K562 (cell line): ENCODE measurements around the gene PQBP1. TPM values are rescaled to one million over a fixed set of nuclear protein-coding genes. Genes with fewer than 3 reads are reported as not detected.

Source experiments
- ATAC-seq: fragments of 200-7000 bp; cut with Tn5 transposase; 3 replicates; pipeline ENCODE4 v1.9.1; 2020; ENCODE audit warnings: moderate library complexity
- Bru-seq: library from RNA; stranded (reverse); fragments of 400-500 nt; gene quantifications from one replicate; lab custom pipeline; 2021; lab: Mats Ljungman, UMichigan
- BruChase-seq, 2 experiments: library from RNA; stranded (reverse); fragments of 400-500 nt; gene quantifications; one replicate each; lab custom pipeline; 2021; lab: Mats Ljungman, UMichigan
- BruUV-seq: library from RNA; stranded (reverse); fragments of 400-500 nt; replicated peaks from 2 replicates; lab custom pipeline; 2021; lab: Mats Ljungman, UMichigan
- CTCF ChIA-PET: fragments of 300-600 bp; formaldehyde crosslinking; extraction: SDS; loops from one replicate; lab custom pipeline; 2021; ENCODE audit warnings: low intra/inter-chr PET ratio; lab: Yijun Ruan, JAX
- POLR2A ChIA-PET: fragments of 300-600, 350-650 bp; sonication (Branson Sonifier 250); formaldehyde crosslinking; extraction: SDS; loops from one replicate; lab custom pipeline; 2021; ENCODE audit warnings: antibody characterized with exemption, inconsistent platforms; lab: Yijun Ruan, JAX
- DNase-seq, 4 experiments: peaks; one replicate each; pipeline versions ENCODE4 v3.0.0 to v3.0.0-alpha.2; 2011 to 2018; ENCODE audit warnings: low spot score in 3 of 4, mixed read lengths in 3 of 4; ENCODE audit errors: extremely low read depth in 1 of 4
- FAIRE-seq: peaks from 2 replicates; lab custom pipeline; 2011; peaks lifted over from hg19 to GRCh38; lab: Jason Lieb, UNC
- H2AFZ ChIP-seq: 2 replicates; pipeline ENCODE4 v1.6.0; 2011; ENCODE audit warnings: low read depth, low read length, control low read depth, inconsistent platforms
- H3K27ac ChIP-seq: fragments of 200-600 bp; 3 replicates; pipeline ENCODE4 v1.8.0; 2011; ENCODE audit warnings: low read depth, mild to moderate bottlenecking, control low read depth, inconsistent platforms, low read length, moderate library complexity, mixed read lengths; ENCODE audit errors: extremely low read depth
- H3K27me3 ChIP-seq, 2 experiments: fragments of 300-600 bp in 1 of 2; 2 replicates in 1 of 2; 3 replicates in 1 of 2; pipeline versions ENCODE4 v1.6.0 to v1.8.0; 2011; ENCODE audit warnings: inconsistent platforms in 2 of 2, low read length in 2 of 2, mild to moderate bottlenecking in 1 of 2, mixed read lengths in 1 of 2, moderate library complexity in 1 of 2; ENCODE audit not compliant: control insufficient read depth in 2 of 2, insufficient read depth in 2 of 2
- H3K36me3 ChIP-seq: fragments of 300-600 bp; 3 replicates; pipeline ENCODE4 v1.8.0; 2011; ENCODE audit warnings: mild to moderate bottlenecking, low read length, inconsistent platforms; ENCODE audit not compliant: control insufficient read depth, insufficient read depth
- H3K4me1 ChIP-seq, 2 experiments: fragments of 200-600 bp in 1 of 2; replicated peaks in 1 of 2; 2 replicates in 1 of 2; 3 replicates in 1 of 2; pipeline versions ENCODE4 v1.5.1 to v1.8.0; 2011; ENCODE audit warnings: inconsistent platforms in 2 of 2, low read length in 2 of 2, mild to moderate bottlenecking in 1 of 2, mixed read lengths in 1 of 2, moderate library complexity in 1 of 2; ENCODE audit not compliant: control insufficient read depth in 2 of 2, insufficient read depth in 2 of 2
- H3K4me2 ChIP-seq: 2 replicates; pipeline ENCODE4 v1.6.1; 2011; ENCODE audit warnings: low read length, control low read depth, inconsistent platforms, mixed read lengths; ENCODE audit not compliant: insufficient read depth
- H3K4me3 ChIP-seq: fragments of 200-600 bp; sonication (generic), shearing (Covaris generic); 2 replicates; pipeline ENCODE4 v1.5.1; 2016; ENCODE audit warnings: control low read depth, inconsistent platforms
- H3K79me2 ChIP-seq: fragments of 200-600 bp; 3 replicates; pipeline ENCODE4 v1.8.0; 2011; ENCODE audit warnings: low read length, inconsistent platforms; ENCODE audit not compliant: control insufficient read depth, insufficient read depth
- H3K9ac ChIP-seq, 2 experiments: 2 replicates each; pipeline versions ENCODE4 v1.6.0 to v1.6.1; 2011; ENCODE audit warnings: low read depth in 2 of 2, low read length in 2 of 2, control low read depth in 1 of 2, inconsistent platforms in 1 of 2, mild to moderate bottlenecking in 1 of 2, mixed read lengths in 1 of 2; ENCODE audit not compliant: insufficient read depth in 1 of 2
- H3K9me1 ChIP-seq: one replicate; pipeline ENCODE4 v1.6.0; 2011; ENCODE audit warnings: inconsistent platforms, mild to moderate bottlenecking, low read length, moderate library complexity; ENCODE audit not compliant: control insufficient read depth, insufficient read depth
- H3K9me3 ChIP-seq: replicated peaks from 2 replicates; pipeline ENCODE4 v1.5.1; 2011; ENCODE audit warnings: low read depth, low read length, inconsistent platforms; ENCODE audit not compliant: control insufficient read depth, insufficient read depth
- H4K20me1 ChIP-seq: replicated peaks from 2 replicates; pipeline ENCODE4 v1.6.1; 2011; ENCODE audit warnings: low read length, inconsistent platforms, mixed read lengths; ENCODE audit not compliant: control insufficient read depth, insufficient read depth
- MCM2 ChIP-seq: fragments of 450-650 bp; IDR thresholded peaks from 2 replicates; pipeline ENCODE4 v1.6.1; 2017; ENCODE audit warnings: low read depth, mild to moderate bottlenecking
- MYBL2 ChIP-seq, 2 experiments: fragments of 450-650 bp in 1 of 2; sonication (generic) in 1 of 2; formaldehyde crosslinking in 1 of 2; IDR thresholded peaks; 2 replicates each; pipeline versions ENCODE4 v1.6.1 to v1.8.1; 2017 to 2022; ENCODE audit warnings: borderline replicate concordance in 1 of 2, inconsistent platforms in 1 of 2, low read depth in 1 of 2, mild to moderate bottlenecking in 1 of 2, missing genetic modification reagents in 1 of 2, moderate library complexity in 1 of 2
- PPARD ChIP-seq: fragments of 250-450 bp; sonication (Bioruptor Pico); IDR thresholded peaks from 2 replicates; pipeline ENCODE4 v1.8.0; 2022; ENCODE audit warnings: inconsistent platforms, mild to moderate bottlenecking, moderate library complexity
- RFX7 ChIP-seq: fragments of 250-450 bp; sonication (Bioruptor Pico); IDR thresholded peaks from 2 replicates; pipeline ENCODE4 v1.5.1; 2021; ENCODE audit warnings: mild to moderate bottlenecking
- WHSC1 ChIP-seq: IDR thresholded peaks from one replicate; pipeline ENCODE4 v1.6.1; 2012; ENCODE audit warnings: low read length, control low read depth, inconsistent platforms
- XRCC4 ChIP-seq: IDR thresholded peaks from one replicate; pipeline ENCODE4 v1.6.1; 2011; ENCODE audit not compliant: insufficient read depth, insufficient read length; ENCODE audit errors: extremely low read depth
- ZNF124 ChIP-seq: sonication (generic); formaldehyde crosslinking; IDR thresholded peaks from 2 replicates; pipeline ENCODE4 v1.8.1; 2022; ENCODE audit warnings: missing genetic modification reagents
- WGBS: fragments of 100-300 bp; shearing (Covaris generic); methylation state at CpG from one replicate; pipeline ENCODE4 v1.1.6; 2016; ENCODE audit warnings: low coverage, mixed read lengths; ENCODE audit not compliant: insufficient coverage; ENCODE audit errors: missing lambda C conversion rate; 5-methylcytosine and 5-hydroxymethylcytosine counted together
- in situ Hi-C: fragments of 300-500 bp; cut with MboI; formaldehyde crosslinking; loops from 4 replicates; pipeline ENCODE4 v1.15.0; 2018; ENCODE audit warnings: inconsistent platforms, mixed read lengths
- intact Hi-C: fragments of 100-400 bp; cut with micrococcal nuclease; formaldehyde crosslinking; loops from 2 replicates; pipeline ENCODE4 v1.14.2; 2022
- long read RNA-seq, 3 experiments: library from polyadenylated mRNA in 2 of 3; library from RNA in 1 of 3; unstranded in 2 of 3; stranded (forward) in 1 of 3; transcript quantifications; one replicate each; pipeline ENCODE4 v2.0.0, GENCODE V29; 2019 to 2022
- polyA minus RNA-seq, 3 experiments: library from RNA; depleted of rRNA, polyadenylated mRNA; stranded (reverse); fragments of >200 nt; gene quantifications; 2 replicates each; pipeline ENCODE4 v1.2.3, GENCODE V29; 2011
- polyA plus RNA-seq, 8 experiments: library from polyadenylated mRNA; depleted of rRNA in 4 of 8; stranded (reverse) in 5 of 8; unstranded in 3 of 8; fragments of >200 nt; fragmentation: Nextera tagmentation in 2 of 8; fragmentation: Illumina TruSeq in 1 of 8; extraction: Ambion mirVana in 2 of 8; extraction: Trizol in 1 of 8; gene quantifications; 2 replicates each; pipeline versions ENCODE4 v1.2.1 to v1.2.3, GENCODE V29; 2011 to 2014; ENCODE audit warnings: inconsistent platforms in 1 of 8, missing spikeins in 1 of 8
- total RNA-seq, 7 experiments: library from RNA; depleted of rRNA in 6 of 7; stranded (reverse); fragments of >200 nt in 6 of 7; fragmentation: Illumina TruSeq in 2 of 7; extraction: Trizol in 2 of 7; gene quantifications; 2 replicates each; pipeline versions ENCODE4 v1.2.1 to v1.2.3, GENCODE V29; 2011 to 2021; ENCODE audit warnings: low replicate concordance in 1 of 7
- TF ChIP-seq, protein P1 (sequence below): sonication (generic); formaldehyde crosslinking; IDR thresholded peaks from 2 replicates; pipeline ENCODE4 v1.8.1; 2023; ENCODE audit warnings: mild to moderate bottlenecking, missing genetic modification reagents

PQBP1 gene, protein sequence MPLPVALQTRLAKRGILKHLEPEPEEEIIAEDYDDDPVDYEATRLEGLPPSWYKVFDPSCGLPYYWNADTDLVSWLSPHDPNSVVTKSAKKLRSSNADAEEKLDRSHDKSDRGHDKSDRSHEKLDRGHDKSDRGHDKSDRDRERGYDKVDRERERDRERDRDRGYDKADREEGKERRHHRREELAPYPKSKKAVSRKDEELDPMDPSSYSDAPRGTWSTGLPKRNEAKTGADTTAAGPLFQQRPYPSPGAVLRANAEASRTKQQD
- total RNA-seq (2011; cell fraction: chromatin; rRNA removed; ENCODE audit: low replicate concordance) = 76.7 and 135 TPM in 2 replicates
- total RNA-seq (2011; cell fraction: nucleolus; rRNA removed) = 111 and 112 TPM in 2 replicates
- total RNA-seq (2011; cell fraction: nucleoplasm; rRNA removed) = 85.1 and 93.2 TPM in 2 replicates
- total RNA-seq (2014; rRNA removed) (255 and 262 TPM in 2 replicates), total RNA-seq (2014; rRNA removed; fragmentation: Illumina TruSeq; extraction: Trizol) (64.7 and 75.4 TPM in 2 replicates), total RNA-seq (2015; rRNA removed; fragmentation: Illumina TruSeq; extraction: Trizol) (112 and 113 TPM in 2 replicates), total RNA-seq (2021) (182 and 197 TPM in 2 replicates), polyA plus RNA-seq (2011; rRNA removed) (72.8 and 81.5 TPM in 2 replicates), polyA plus RNA-seq (2014; fragmentation: Illumina TruSeq; extraction: Trizol) (227 and 228 TPM in 2 replicates), polyA plus RNA-seq (2014; fragmentation: Nextera tagmentation; extraction: Ambion mirVana) (10 to 100 TPM; 41.3 to 77.0 TPM), polyA plus RNA-seq (2014; rRNA removed) (172 and 186 TPM in 2 replicates), polyA minus RNA-seq (2011; rRNA and poly(A)+ RNA removed) (50.6 and 77.1 TPM in 2 replicates), Bru-seq, nascent RNA (percentile 87 among the genes with signal in this experiment), BruChase-seq, experiment 1, labeled RNA remaining after a 2-hour chase (percentile 81 among the genes with signal in this experiment), BruChase-seq, experiment 2, labeled RNA remaining after a 6-hour chase (percentile 82 among the genes with signal in this experiment)
- polyA plus RNA-seq (2011; cell fraction: cytosol; rRNA removed) = 93.1 and 155 TPM in 2 replicates
- 195 and 239 TPM in 2 replicates for polyA plus RNA-seq (2011; cell fraction: nucleus; rRNA removed)
- polyA plus RNA-seq (2012) = 178 and 226 TPM in 2 replicates
- 89.3 and 96.8 TPM in 2 replicates for polyA minus RNA-seq (2011; cell fraction: cytosol; rRNA and poly(A)+ RNA removed)
- 30.7 and 37.7 TPM in 2 replicates for polyA minus RNA-seq (2011; cell fraction: nucleus; rRNA and poly(A)+ RNA removed)
- long read RNA-seq, experiment 1, transcript PQBP1-204 (6 exons, 760 nt) = minor isoform, 9 of 287 reads
- long read RNA-seq, experiment 1, transcript PQBP1-207 (7 exons, 1,020 nt) = major isoform, 97 of 287 reads
- long read RNA-seq, experiment 1, transcript PQBP1-216 (7 exons, 938 nt) = minor isoform, 51 of 287 reads
- long read RNA-seq, experiment 1, transcript PQBP1-203 (7 exons, 1,056 nt) = minor isoform, 23 of 287 reads
- long read RNA-seq, experiment 1, partial matches to known transcripts = 54 of 287 reads
- long read RNA-seq, experiment 1, other reads (novel, unspliced or antisense) = 40 of 287 reads
- long read RNA-seq, experiment 2, transcript PQBP1-204 (6 exons, 760 nt) = minor isoform, 6 of 164 reads
- long read RNA-seq, experiment 2, transcript PQBP1-207 (7 exons, 1,020 nt) = major isoform, 42 of 164 reads
- long read RNA-seq, experiment 2, transcript PQBP1-216 (7 exons, 938 nt) = minor isoform, 25 of 164 reads
- long read RNA-seq, experiment 2, transcript PQBP1-203 (7 exons, 1,056 nt) = minor isoform, 7 of 164 reads
- long read RNA-seq, experiment 2, partial matches to known transcripts = 42 of 164 reads
- long read RNA-seq, experiment 2, other reads (novel, unspliced or antisense) = 29 of 164 reads
- long read RNA-seq, experiment 3, transcript PQBP1-203 (7 exons, 1,056 nt) = minor isoform, 19 of 230 reads
- long read RNA-seq, experiment 3, transcript PQBP1-214 (6 exons, 1,428 nt) = minor isoform, 8 of 230 reads
- long read RNA-seq, experiment 3, transcript PQBP1-207 (7 exons, 1,020 nt) = major isoform, 81 of 230 reads
- long read RNA-seq, experiment 3, transcript PQBP1-216 (7 exons, 938 nt) = minor isoform, 72 of 230 reads
- long read RNA-seq, experiment 3, partial matches to known transcripts = 5 of 230 reads
- long read RNA-seq, experiment 3, other reads (novel, unspliced or antisense) = 32 of 230 reads

DNA sequence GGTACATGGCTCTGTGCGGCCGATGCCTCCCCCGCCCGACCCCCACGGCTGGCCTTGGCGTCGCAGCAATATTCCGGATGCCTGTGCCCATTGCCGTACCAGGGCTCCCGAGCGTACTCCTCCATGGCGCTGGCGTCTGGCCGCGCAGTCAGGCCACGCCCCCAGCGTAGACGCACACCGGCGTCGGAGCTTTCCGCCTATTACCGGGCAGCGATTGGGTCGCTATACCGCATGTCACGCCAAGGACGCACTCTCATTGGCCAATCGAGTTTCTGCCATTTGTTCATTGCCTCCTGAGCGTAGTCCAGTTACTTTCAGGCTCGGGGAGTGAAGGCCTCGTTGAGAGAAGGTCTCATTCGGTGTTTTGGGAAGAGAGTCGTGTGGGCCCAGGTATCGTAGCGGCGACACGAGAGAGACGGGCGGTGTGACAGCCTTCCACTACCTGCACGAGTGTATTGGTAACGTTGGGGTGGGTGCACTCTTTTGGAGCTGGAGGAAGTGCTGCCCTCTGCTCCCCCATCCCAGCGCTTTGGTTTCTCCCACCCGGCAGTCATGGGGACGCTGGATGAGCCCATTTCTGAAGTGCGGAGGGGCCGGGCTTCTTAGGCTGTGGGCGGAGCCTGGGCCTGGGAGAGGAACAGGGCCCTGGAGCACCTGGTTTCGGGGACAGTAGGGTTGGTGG, at the start of gene PQBP1, which contains the start of gene TIMM17B:
Gene PQBP1 (plus strand): TSS at position 306 of the 682 bp plus-strand sequence. CDS start 580 bp downstream, outside the sequence.
Gene TIMM17B (minus strand): TSS at position 144 of the 682 bp plus-strand sequence. CDS start 19 bp downstream, at position 125.
- no TSS peak for BruUV-seq
- Histone ChIP-seq H2AFZ (peak within 1 kb of the TSS; percentile 89), H3K27ac (peak within 1 kb of the TSS; percentile 97), H3K9ac (peak within 1 kb of the TSS; percentile 90 to 95), H3K4me1 (peaks cover 11 to 20% of the 10 kb centered on the region in 2 experiments; a peak in 4 of 5 replicates), H3K27me3 (no peaks in the 10 kb centered on the region), H3K4me2 (peak within 1 kb of the TSS; percentile 85), H3K4me3 (peak within 1 kb of the TSS; percentile 72), H3K9me3 (no peaks in the 10 kb centered on the region), H4K20me1 (peaks cover 7% of the 10 kb centered on the region; the same call in 1 of the 2 replicates), H3K9me1 (no peaks in the 10 kb centered on the region), H3K36me3 (peaks cover 68% of the 10 kb centered on the region), H3K79me2 (peaks cover 61% of the 10 kb centered on the region)
- in situ Hi-C loops = no loop called here
- CTCF ChIA-PET = no interaction called here
- 2% methylated on average over 40 of the region's 49 CpGs for WGBS
- FAIRE-seq = peak; percentile 99
- ATAC-seq = peak; percentile 93
- DNase-seq = peak; percentile 78 to 96 (median 86)
- intact Hi-C loops = loop anchor here (5.0 kb wide), 5 partner anchors 35 to 250 kb away; partner anchors contain the start of genes GLOD5 and HDAC6
- POLR2A ChIA-PET = interaction anchor here (0.6 to 2.2 kb wide), 12 partner anchors 9 to 214 kb away, joined by 3 to 13 read pairs (median 4); partner anchors contain the start of gene SLC35A2
- TF ChIP-seq ZNF124 (no peak), WHSC1 (no peak), RFX7 (CRISPR knock-in tag) (no peak), MYBL2 (IDR thresholded peaks at IDR 0.05; ENCODE audit: low read depth) (no peak), MYBL2 (CRISPR knock-in tag; IDR thresholded peaks at IDR 0.05; ENCODE audit: borderline replicate concordance) (no peak), PPARD (CRISPR knock-in tag) (no peak), XRCC4 (no peak), MCM2 (no peak)
- TF ChIP-seq, protein P1, sequence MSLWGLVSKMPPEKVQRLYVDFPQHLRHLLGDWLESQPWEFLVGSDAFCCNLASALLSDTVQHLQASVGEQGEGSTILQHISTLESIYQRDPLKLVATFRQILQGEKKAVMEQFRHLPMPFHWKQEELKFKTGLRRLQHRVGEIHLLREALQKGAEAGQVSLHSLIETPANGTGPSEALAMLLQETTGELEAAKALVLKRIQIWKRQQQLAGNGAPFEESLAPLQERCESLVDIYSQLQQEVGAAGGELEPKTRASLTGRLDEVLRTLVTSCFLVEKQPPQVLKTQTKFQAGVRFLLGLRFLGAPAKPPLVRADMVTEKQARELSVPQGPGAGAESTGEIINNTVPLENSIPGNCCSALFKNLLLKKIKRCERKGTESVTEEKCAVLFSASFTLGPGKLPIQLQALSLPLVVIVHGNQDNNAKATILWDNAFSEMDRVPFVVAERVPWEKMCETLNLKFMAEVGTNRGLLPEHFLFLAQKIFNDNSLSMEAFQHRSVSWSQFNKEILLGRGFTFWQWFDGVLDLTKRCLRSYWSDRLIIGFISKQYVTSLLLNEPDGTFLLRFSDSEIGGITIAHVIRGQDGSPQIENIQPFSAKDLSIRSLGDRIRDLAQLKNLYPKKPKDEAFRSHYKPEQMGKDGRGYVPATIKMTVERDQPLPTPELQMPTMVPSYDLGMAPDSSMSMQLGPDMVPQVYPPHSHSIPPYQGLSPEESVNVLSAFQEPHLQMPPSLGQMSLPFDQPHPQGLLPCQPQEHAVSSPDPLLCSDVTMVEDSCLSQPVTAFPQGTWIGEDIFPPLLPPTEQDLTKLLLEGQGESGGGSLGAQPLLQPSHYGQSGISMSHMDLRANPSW (CRISPR knock-in tag) = 0 out of 2 replicates have a peak, but pooled peaks have one; percentile 33
